ENCODE results near the gene BABAM2.
"Not testable (repeated sequence)": the region's sequence is repeated elsewhere in the genome, so short reads cannot be mapped to it uniquely, and the experiment has no call there.

GRCh38 chr2:27863955-27864354 is 26.6 kb upstream of the BABAM2 start:
- TF ChIP-seq, protein P1, sequence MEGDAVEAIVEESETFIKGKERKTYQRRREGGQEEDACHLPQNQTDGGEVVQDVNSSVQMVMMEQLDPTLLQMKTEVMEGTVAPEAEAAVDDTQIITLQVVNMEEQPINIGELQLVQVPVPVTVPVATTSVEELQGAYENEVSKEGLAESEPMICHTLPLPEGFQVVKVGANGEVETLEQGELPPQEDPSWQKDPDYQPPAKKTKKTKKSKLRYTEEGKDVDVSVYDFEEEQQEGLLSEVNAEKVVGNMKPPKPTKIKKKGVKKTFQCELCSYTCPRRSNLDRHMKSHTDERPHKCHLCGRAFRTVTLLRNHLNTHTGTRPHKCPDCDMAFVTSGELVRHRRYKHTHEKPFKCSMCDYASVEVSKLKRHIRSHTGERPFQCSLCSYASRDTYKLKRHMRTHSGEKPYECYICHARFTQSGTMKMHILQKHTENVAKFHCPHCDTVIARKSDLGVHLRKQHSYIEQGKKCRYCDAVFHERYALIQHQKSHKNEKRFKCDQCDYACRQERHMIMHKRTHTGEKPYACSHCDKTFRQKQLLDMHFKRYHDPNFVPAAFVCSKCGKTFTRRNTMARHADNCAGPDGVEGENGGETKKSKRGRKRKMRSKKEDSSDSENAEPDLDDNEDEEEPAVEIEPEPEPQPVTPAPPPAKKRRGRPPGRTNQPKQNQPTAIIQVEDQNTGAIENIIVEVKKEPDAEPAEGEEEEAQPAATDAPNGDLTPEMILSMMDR (IDR thresholded peaks at IDR 0.05) = not testable (repeated sequence)
- not testable (repeated sequence) for TF ChIP-seq POLR2A (IDR thresholded peaks at IDR 0.05)

All from Peyer's patch (tissue), 4 donors.